Choroid plexus epithelial cell (primary cell): ENCODE measurements around the gene HIVEP3.

Experiments
- DNase-seq: peaks from one replicate; pipeline ENCODE4 v3.0.0-alpha.2; 2010; ENCODE audit warnings: low read depth
- H3K4me3 ChIP-seq: 2 replicates; pipeline ENCODE4 v1.5.1; 2011; ENCODE audit warnings: low read depth, mild to moderate bottlenecking, control low read depth, low read length, moderate library complexity
- TF ChIP-seq, protein P1 (sequence below): conservative IDR thresholded peaks from 2 replicates; pipeline ENCODE4 v1.5.1; 2011; ENCODE audit warnings: low read depth, mild to moderate bottlenecking, control low read depth, inconsistent platforms, low read length, moderate library complexity

HIVEP3 gene

DNA sequence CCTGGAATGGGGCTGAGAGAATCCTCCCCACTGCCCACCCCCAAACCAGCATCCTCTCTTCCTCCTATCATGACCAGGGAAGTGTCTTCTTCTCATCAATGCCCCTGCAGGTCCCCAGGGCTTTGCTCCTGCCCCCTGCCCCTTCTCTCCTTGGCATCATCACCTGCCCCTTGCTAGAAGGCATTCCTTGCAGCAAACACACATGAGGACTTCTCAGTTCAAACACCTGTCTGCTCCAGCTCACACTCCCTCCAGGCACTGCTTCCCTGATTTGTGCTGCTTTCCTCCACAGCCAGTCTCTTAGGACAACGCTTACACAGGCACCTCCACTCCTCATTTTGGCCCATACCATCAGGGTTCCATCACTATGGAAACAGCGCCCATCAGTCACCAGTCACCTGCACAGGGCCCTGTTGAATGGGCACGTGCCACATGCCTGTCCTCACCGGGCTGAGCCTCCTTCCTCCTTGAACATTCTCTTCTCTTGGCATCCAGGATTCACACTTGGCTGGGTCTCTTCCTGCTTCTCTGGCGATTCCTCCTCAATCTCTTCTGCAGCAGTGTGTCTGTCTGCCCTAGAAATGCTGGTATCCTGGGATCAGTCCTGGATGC lies 352.3 kb downstream of the HIVEP3 start:
- H3K4me3 ChIP-seq: no peak overlapping the region
- TF ChIP-seq, protein P1, sequence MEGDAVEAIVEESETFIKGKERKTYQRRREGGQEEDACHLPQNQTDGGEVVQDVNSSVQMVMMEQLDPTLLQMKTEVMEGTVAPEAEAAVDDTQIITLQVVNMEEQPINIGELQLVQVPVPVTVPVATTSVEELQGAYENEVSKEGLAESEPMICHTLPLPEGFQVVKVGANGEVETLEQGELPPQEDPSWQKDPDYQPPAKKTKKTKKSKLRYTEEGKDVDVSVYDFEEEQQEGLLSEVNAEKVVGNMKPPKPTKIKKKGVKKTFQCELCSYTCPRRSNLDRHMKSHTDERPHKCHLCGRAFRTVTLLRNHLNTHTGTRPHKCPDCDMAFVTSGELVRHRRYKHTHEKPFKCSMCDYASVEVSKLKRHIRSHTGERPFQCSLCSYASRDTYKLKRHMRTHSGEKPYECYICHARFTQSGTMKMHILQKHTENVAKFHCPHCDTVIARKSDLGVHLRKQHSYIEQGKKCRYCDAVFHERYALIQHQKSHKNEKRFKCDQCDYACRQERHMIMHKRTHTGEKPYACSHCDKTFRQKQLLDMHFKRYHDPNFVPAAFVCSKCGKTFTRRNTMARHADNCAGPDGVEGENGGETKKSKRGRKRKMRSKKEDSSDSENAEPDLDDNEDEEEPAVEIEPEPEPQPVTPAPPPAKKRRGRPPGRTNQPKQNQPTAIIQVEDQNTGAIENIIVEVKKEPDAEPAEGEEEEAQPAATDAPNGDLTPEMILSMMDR: no peak
- DNase-seq: no peak

DNA sequence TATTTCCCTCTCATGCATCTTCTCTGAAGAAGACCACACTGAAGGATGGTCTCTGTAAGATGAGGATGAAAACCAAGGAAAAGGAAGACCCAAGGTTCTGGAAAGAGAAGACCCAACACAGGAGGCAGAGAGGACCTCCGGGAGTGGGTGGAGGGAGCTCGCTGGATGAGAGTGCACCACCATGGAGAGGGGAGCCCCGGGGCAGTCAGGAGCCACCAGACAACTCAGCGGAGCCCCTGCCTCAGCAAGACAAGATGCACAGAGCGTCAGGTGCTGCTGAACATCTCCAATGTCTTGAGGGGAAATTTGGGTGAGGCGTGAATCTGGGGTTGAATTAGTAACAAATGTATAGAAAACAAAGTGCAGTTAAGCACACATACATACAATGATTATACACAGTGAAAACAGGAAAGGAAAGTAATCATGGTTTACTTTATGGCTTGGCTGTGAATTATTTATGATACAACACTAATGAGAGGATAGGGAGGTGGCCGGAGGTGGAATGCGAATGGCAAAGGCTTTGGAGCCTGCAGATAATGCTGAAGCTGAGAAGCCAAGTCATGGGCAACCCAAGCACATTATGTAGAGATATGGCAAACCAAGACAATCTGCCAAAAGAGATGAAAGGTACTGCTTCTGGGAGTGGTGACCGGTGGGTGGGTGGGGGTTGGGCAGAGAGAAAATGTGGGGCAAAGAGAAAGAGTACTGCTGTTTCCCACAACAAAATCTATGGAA lies 353.8 kb downstream of the HIVEP3 start:
- H3K4me3 ChIP-seq: no peak overlapping the region
- TF ChIP-seq, protein P1: no peak
- no peak for DNase-seq

DNA sequence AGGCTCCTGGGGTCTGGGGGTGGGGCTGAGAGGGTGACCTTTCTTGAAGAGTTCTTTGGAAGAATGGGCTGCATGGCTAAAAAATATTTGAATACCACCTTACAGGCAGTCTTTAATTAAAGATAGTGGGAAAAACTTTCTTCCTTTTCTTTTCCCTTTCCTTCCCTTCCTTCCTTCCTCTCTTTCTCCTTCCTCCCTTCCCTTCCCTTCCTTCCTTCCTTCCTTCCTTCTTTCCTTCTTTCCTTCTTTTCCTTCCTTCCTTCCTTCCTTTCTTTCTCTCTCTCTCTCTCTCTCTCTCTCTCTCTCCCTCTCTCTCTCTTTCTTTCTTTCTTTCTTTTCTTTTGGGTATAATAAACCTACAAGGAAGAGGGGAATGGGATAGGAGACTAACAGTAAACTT lies 356.4 kb downstream of the HIVEP3 start:
- no peak for DNase-seq
- TF ChIP-seq, protein P1: no peak
- no peak overlapping the region for H3K4me3 ChIP-seq

DNA sequence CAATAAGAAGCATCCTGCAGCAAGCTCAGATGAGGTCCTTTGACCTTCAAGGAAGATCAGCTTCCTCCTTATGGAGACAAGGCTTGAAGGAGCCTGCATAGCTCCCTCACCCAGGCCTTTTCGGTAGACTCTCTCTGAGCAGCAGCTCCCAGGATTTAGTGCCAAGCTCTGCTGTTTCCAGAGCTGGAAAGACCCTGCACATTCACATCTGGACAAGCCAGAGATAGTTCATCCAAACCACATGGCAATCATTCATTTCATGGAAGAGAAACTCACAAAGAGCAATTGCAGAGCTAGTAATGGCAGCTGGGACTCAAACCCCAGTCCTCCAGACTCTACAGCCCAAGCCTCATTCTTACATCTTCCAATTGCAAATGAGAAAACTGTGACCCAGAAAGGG lies 357.8 kb downstream of the HIVEP3 start:
- H3K4me3 ChIP-seq: no peak overlapping the region
- DNase-seq: no peak
- TF ChIP-seq, protein P1: no peak

DNA sequence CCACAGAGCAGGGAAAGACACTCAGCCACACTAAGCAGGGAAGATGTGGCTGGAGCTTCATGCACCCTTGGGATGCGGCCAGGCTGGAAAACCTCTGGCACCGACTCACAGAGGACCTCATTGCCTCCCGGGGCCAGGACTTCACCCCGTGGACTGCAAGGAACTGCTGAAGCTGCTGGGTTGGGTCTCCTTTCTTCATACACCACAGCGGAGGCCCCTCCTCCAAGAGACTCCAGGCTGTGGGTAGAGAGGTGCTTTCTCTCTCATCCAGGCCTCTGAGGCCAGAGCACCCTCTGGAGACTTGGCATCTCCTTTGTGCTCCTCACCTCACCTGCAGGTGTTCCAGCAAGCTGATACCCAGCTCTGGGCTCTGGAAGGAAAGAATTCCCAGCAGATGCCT lies 358.2 kb downstream of the HIVEP3 start:
- no peak overlapping the region for H3K4me3 ChIP-seq
- DNase-seq: no peak
- TF ChIP-seq, protein P1: no peak

DNA sequence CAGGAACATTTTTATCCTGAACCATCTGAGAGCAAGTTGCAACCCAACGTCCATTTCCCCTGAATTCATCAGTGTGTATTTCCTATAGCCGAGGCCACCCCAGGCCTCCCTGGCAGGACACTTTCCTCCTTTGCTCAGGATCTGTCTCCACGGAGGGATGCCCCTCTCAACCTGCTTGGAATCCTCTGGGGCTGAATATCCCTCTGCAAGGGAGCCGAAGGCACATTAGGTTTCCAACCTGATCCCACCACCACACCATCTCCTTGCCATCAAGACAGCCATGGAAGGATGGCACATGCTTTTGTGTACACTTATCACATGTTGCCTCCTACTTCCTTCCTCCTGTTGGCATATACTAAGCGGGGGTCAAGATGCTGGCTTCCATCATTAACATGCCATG lies 359.4 kb downstream of the HIVEP3 start:
- H3K4me3 ChIP-seq: no peak overlapping the region
- TF ChIP-seq, protein P1: no peak
- DNase-seq: no peak

DNA sequence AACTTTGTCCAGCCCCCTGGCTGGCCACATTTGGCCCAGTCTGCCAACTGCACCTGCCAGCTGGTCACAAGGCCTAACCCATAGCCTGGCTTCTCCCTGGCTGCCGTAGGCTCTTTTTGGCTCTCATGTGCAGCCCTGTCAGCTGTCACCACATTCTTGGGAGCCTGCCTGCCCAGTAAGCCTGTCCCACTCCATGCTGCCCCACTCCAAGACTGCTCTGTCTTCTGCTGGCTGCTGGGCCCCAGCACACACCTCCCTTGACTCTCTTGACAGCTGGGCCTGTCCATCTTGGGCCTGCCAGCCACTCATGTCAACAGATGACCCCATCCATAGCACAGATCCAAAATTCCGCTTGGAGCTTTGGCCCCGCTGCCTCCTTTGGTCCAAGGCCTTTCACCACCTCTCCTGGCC lies 360.0 kb downstream of the HIVEP3 start:
- no peak for DNase-seq
- TF ChIP-seq, protein P1: no peak
- H3K4me3 ChIP-seq: no peak overlapping the region
